GM19455 (cell line): Measurements from ENCODE around the gene RHBDD1.
A peak's percentile ranks its signal among the peaks of the same experiment; 100 is the strongest.

ENCODE experiments used
- ATAC-seq: cut with Tn5 transposase; IDR thresholded peaks from one replicate; pipeline ENCODE4 v1.9.1; 2021; ENCODE audit not compliant: unreplicated experiment

Gene RHBDD1

GRCh38 chr2:226883296-226883795, 47.5 kb downstream of the RHBDD1 start:
- no peak for ATAC-seq

GRCh38 chr2:226884166-226884565, 48.3 kb downstream of the RHBDD1 start:
- ATAC-seq = no peak

GRCh38 chr2:226885769-226886435, 50.0 kb downstream of the RHBDD1 start:
- no peak for ATAC-seq

GRCh38 chr2:226887940-226888339, 52.1 kb downstream of the RHBDD1 start:
- ATAC-seq = no peak

GRCh38 chr2:226888378-226888965, 52.6 kb downstream of the RHBDD1 start:
- no peak for ATAC-seq

- no peak for ATAC-seq
Observed at GRCh38 chr2:226888971-226889370, 53.1 kb downstream of the RHBDD1 start.

GRCh38 chr2:226890286-226890685, 54.4 kb downstream of the RHBDD1 start:
- ATAC-seq = no peak

- ATAC-seq = no peak
Observed at GRCh38 chr2:226891780-226892590, 56.1 kb downstream of the RHBDD1 start.

GRCh38 chr2:226892729-226893128, 56.9 kb downstream of the RHBDD1 start:
- ATAC-seq = no peak

- ATAC-seq = no peak
Observed at GRCh38 chr2:226893216-226893615, 57.4 kb downstream of the RHBDD1 start.

- ATAC-seq = no peak
Observed at GRCh38 chr2:226894752-226895151, 58.9 kb downstream of the RHBDD1 start.

GRCh38 chr2:226895579-226895978, 59.7 kb downstream of the RHBDD1 start:
- ATAC-seq = no peak

GRCh38 chr2:226898121-226898520, 62.3 kb downstream of the RHBDD1 start:
- ATAC-seq = no peak

GRCh38 chr2:226898897-226899296, 63.0 kb downstream of the RHBDD1 start:
- ATAC-seq = no peak

GRCh38 chr2:226902041-226902966, 66.5 kb downstream of the RHBDD1 start:
- ATAC-seq = no peak

GRCh38 chr2:226903179-226903578, 67.3 kb downstream of the RHBDD1 start:
- ATAC-seq = no peak

- peak; percentile 46 for ATAC-seq
Observed at GRCh38 chr2:226904592-226904991, 68.7 kb downstream of the RHBDD1 start.

- ATAC-seq = peak; percentile 29
Observed at GRCh38 chr2:226905718-226906117, 69.9 kb downstream of the RHBDD1 start.

- peak; percentile 85 for ATAC-seq
Observed at GRCh38 chr2:226906163-226906693, 70.4 kb downstream of the RHBDD1 start.

GRCh38 chr2:226909126-226909525, 73.3 kb downstream of the RHBDD1 start:
- ATAC-seq = no peak
